Rectal smooth muscle tissue (tissue), 1 donor: ENCODE results near the gene CCL2.
A peak's percentile ranks its signal among the peaks of the same experiment; 100 is the strongest.

ENCODE experiments used
- H3K27ac ChIP-seq: one replicate; pipeline ENCODE4 v1.7.0; 2013; ENCODE audit warnings: low read depth, low read length, inconsistent platforms
- H3K27me3 ChIP-seq: one replicate; pipeline ENCODE4 v1.7.0; 2013; ENCODE audit warnings: low read length; ENCODE audit not compliant: control insufficient read depth, insufficient read depth
- H3K36me3 ChIP-seq: one replicate; pipeline ENCODE4 v1.7.0; 2013; ENCODE audit warnings: low read length; ENCODE audit not compliant: control insufficient read depth, insufficient read depth
- H3K4me1 ChIP-seq: one replicate; pipeline ENCODE4 v1.7.0; 2013; ENCODE audit warnings: low read length; ENCODE audit not compliant: control insufficient read depth, insufficient read depth
- H3K4me3 ChIP-seq: one replicate; pipeline ENCODE4 v1.7.0; 2013; ENCODE audit warnings: low read length
- H3K9ac ChIP-seq: one replicate; pipeline ENCODE4 v1.7.0; 2013; ENCODE audit warnings: low read length

CCL2 gene

GRCh38 chr17:34245351-34245905, 9.7 kb upstream of the CCL2 start:
- H3K4me1 ChIP-seq, result peaks cover 22% of the 10 kb centered on the region

GRCh38 chr17:34246446-34246845, 8.6 kb upstream of the CCL2 start:
- Histone ChIP-seq H3K27ac (no peak overlapping the region), H3K27me3 (no peaks in the 10 kb centered on the region), H3K36me3 (no peaks in the 10 kb centered on the region), H3K9ac (no peak overlapping the region), H3K4me3 (no peak overlapping the region), H3K4me1 (peaks cover 28% of the 10 kb centered on the region)

More at GRCh38 chr17:34245351-34245905, 9.7 kb upstream of the CCL2 start:
- Histone ChIP-seq H3K9ac (no peak overlapping the region), H3K36me3 (no peaks in the 10 kb centered on the region), H3K27me3 (no peaks in the 10 kb centered on the region), H3K4me3 (no peak overlapping the region), H3K27ac (no peak overlapping the region)

GRCh38 chr17:34246881-34247280, 8.2 kb upstream of the CCL2 start:
- no peak overlapping the region for H3K4me3 ChIP-seq
- no peak overlapping the region for H3K9ac ChIP-seq
- H3K4me1 ChIP-seq, result peaks cover 32% of the 10 kb centered on the region
- no peak overlapping the region for H3K27ac ChIP-seq
- H3K36me3 ChIP-seq, result no peaks in the 10 kb centered on the region
- no peaks in the 10 kb centered on the region for H3K27me3 ChIP-seq

GRCh38 chr17:34248511-34249024, 6.5 kb upstream of the CCL2 start:
- Histone ChIP-seq H3K27me3 (no peaks in the 10 kb centered on the region), H3K36me3 (no peaks in the 10 kb centered on the region), H3K9ac (no peak overlapping the region), H3K4me3 (no peak overlapping the region), H3K27ac (peak overlapping the region; percentile 70), H3K4me1 (peaks cover 48% of the 10 kb centered on the region)

- Histone ChIP-seq H3K27ac (peak overlapping the region; percentile 70), H3K4me1 (peaks cover 53% of the 10 kb centered on the region), H3K9ac (no peak overlapping the region)
These were observed 6.0 kb upstream of the CCL2 start for GRCh38 chr17:34249061-34249460.

GRCh38 chr17:34249478-34249877, 5.6 kb upstream of the CCL2 start:
- Histone ChIP-seq H3K4me1 (peaks cover 57% of the 10 kb centered on the region), H3K9ac (no peak overlapping the region), H3K36me3 (no peaks in the 10 kb centered on the region), H3K4me3 (no peak overlapping the region), H3K27me3 (no peaks in the 10 kb centered on the region), H3K27ac (peak overlapping the region; percentile 70)

More at GRCh38 chr17:34249061-34249460, 6.0 kb upstream of the CCL2 start:
- H3K36me3 ChIP-seq, result no peaks in the 10 kb centered on the region
- H3K4me3 ChIP-seq, result no peak overlapping the region
- H3K27me3 ChIP-seq, result no peaks in the 10 kb centered on the region

- Histone ChIP-seq H3K4me1 (peaks cover 65% of the 10 kb centered on the region), H3K4me3 (no peak overlapping the region), H3K36me3 (no peaks in the 10 kb centered on the region), H3K27ac (no peak overlapping the region), H3K27me3 (no peaks in the 10 kb centered on the region), H3K9ac (no peak overlapping the region)
These were observed 3.9 kb upstream of the CCL2 start for GRCh38 chr17:34251186-34251585.

GRCh38 chr17:34252095-34252443, 3.0 kb upstream of the CCL2 start:
- Histone ChIP-seq H3K4me3 (no peak overlapping the region), H3K36me3 (no peaks in the 10 kb centered on the region), H3K27me3 (no peaks in the 10 kb centered on the region), H3K4me1 (peaks cover 65% of the 10 kb centered on the region), H3K9ac (no peak overlapping the region), H3K27ac (peak overlapping the region; percentile 81)

- peaks cover 65% of the 10 kb centered on the region for H3K4me1 ChIP-seq
- no peak overlapping the region for H3K4me3 ChIP-seq
- peak overlapping the region; percentile 81 for H3K27ac ChIP-seq
- no peaks in the 10 kb centered on the region for H3K27me3 ChIP-seq
- no peaks in the 10 kb centered on the region for H3K36me3 ChIP-seq
- H3K9ac ChIP-seq, result no peak overlapping the region
These were observed 2.5 kb upstream of the CCL2 start for GRCh38 chr17:34252444-34253138.

GRCh38 chr17:34253139-34253525, 2.0 kb upstream of the CCL2 start:
- no peak overlapping the region for H3K4me3 ChIP-seq
- H3K4me1 ChIP-seq, result peaks cover 61% of the 10 kb centered on the region
- no peaks in the 10 kb centered on the region for H3K36me3 ChIP-seq
- no peaks in the 10 kb centered on the region for H3K27me3 ChIP-seq
- H3K9ac ChIP-seq, result no peak overlapping the region
- H3K27ac ChIP-seq, result peak overlapping the region; percentile 81

GRCh38 chr17:34254146-34254545, 939 bp upstream of the CCL2 start:
- H3K27me3 ChIP-seq, result no peaks in the 10 kb centered on the region
- no peak overlapping the region for H3K9ac ChIP-seq
- peak overlapping the region; percentile 81 for H3K27ac ChIP-seq
- peaks cover 51% of the 10 kb centered on the region for H3K4me1 ChIP-seq
- H3K36me3 ChIP-seq, result no peaks in the 10 kb centered on the region
- H3K4me3 ChIP-seq, result no peak overlapping the region

GRCh38 chr17:34255381-34255732, 272 bp downstream of the CCL2 start:
- peak overlapping the region; percentile 81 for H3K27ac ChIP-seq
- H3K36me3 ChIP-seq, result no peaks in the 10 kb centered on the region
- no peak overlapping the region for H3K9ac ChIP-seq
- H3K4me3 ChIP-seq, result peak overlapping the region; percentile 51
- peaks cover 44% of the 10 kb centered on the region for H3K4me1 ChIP-seq
- H3K27me3 ChIP-seq, result no peaks in the 10 kb centered on the region

- Histone ChIP-seq H3K9ac (no peak overlapping the region), H3K4me3 (peak overlapping the region; percentile 51), H3K36me3 (no peaks in the 10 kb centered on the region), H3K27me3 (no peaks in the 10 kb centered on the region), H3K4me1 (peaks cover 39% of the 10 kb centered on the region), H3K27ac (peak overlapping the region; percentile 81)
These were observed 756 bp downstream of the CCL2 start for GRCh38 chr17:34255841-34256240.
